AG09309 (cell line): ENCODE measurements around the gene VAT1L.
"Not testable (repeated sequence)": the region's sequence is repeated elsewhere in the genome, so short reads cannot be mapped to it uniquely, and the experiment has no call there.

Experiments
- DNase-seq: peaks from one replicate; pipeline ENCODE4 v3.0.0-alpha.2; 2010; ENCODE audit warnings: low read depth
- H3K4me3 ChIP-seq: 2 replicates; pipeline ENCODE4 v1.5.1; 2011; ENCODE audit warnings: mild to moderate bottlenecking, low read depth, low read length, moderate library complexity; ENCODE audit not compliant: control insufficient read depth
- TF ChIP-seq, protein P1 (sequence below): IDR thresholded peaks from 2 replicates; pipeline ENCODE4 v1.5.1; 2011; ENCODE audit warnings: mild to moderate bottlenecking, low read depth, low read length, inconsistent platforms; ENCODE audit not compliant: insufficient read depth, control insufficient read depth; ENCODE audit errors: missing control alignments

Gene VAT1L

DNA sequence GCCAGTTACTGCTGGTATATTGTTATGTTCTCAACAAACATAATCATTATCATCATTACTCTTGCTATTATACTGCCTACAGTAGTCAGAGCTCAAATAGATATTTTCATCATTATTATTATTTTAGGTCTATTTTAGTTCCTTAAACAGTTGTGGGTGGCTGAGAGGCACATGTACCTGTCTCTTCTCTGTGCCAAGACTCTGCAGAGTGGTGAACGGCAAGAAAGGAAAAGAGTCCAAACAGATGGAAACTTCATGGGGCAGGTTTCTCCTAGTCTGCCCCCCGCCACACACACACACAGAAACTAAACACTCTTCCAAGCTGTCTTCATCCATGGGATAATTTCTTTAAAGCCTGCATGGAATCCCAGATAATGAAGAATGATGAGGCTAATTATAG lies 156.3 kb downstream of the VAT1L start:
- TF ChIP-seq, protein P1, sequence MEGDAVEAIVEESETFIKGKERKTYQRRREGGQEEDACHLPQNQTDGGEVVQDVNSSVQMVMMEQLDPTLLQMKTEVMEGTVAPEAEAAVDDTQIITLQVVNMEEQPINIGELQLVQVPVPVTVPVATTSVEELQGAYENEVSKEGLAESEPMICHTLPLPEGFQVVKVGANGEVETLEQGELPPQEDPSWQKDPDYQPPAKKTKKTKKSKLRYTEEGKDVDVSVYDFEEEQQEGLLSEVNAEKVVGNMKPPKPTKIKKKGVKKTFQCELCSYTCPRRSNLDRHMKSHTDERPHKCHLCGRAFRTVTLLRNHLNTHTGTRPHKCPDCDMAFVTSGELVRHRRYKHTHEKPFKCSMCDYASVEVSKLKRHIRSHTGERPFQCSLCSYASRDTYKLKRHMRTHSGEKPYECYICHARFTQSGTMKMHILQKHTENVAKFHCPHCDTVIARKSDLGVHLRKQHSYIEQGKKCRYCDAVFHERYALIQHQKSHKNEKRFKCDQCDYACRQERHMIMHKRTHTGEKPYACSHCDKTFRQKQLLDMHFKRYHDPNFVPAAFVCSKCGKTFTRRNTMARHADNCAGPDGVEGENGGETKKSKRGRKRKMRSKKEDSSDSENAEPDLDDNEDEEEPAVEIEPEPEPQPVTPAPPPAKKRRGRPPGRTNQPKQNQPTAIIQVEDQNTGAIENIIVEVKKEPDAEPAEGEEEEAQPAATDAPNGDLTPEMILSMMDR, result no peak
- DNase-seq, result no peak
- H3K4me3 ChIP-seq, result no peak overlapping the region

DNA sequence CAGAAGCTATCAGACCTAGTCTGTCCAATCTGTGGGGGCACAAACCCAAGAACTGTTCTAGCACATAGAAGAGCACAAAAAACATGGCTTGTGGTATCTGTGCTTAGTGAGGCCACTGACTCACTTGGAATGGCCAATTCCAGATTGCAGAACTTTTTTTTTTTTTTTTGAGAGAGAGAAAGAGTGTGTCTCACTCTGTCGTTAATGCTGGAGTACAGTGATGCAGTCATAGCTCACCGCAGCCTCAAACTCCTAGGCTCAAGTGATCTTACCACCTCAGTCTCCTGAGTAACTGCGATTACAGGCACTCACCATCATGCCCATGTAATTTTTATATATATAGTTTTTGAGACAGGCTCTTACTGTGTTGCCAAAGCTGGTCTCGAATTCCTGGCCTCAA lies 156.8 kb downstream of the VAT1L start:
- DNase-seq, result peak; percentile 23
- H3K4me3 ChIP-seq, result no peak overlapping the region
- TF ChIP-seq, protein P1, result no peak

DNA sequence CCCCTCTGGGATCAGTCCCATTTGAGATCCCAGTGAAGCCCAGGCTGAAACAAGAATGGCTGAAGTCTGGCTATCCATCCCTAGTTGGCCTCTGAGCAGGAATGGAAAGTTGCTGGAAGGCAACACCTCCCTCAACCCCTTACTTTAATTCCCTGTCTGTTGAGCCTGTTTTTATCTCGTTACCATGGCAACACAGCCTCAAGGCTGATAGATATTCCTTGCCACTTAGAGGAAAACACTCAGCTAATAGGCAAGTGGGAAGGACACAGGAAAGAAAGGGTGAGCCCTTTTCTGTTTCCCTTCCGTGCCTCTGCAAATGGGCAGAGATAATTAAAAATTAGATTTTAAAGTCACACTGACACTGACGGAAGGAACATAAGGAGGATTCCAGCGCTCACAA lies 158.5 kb downstream of the VAT1L start:
- DNase-seq, result no peak
- H3K4me3 ChIP-seq, result no peak overlapping the region
- TF ChIP-seq, protein P1, result no peak

DNA sequence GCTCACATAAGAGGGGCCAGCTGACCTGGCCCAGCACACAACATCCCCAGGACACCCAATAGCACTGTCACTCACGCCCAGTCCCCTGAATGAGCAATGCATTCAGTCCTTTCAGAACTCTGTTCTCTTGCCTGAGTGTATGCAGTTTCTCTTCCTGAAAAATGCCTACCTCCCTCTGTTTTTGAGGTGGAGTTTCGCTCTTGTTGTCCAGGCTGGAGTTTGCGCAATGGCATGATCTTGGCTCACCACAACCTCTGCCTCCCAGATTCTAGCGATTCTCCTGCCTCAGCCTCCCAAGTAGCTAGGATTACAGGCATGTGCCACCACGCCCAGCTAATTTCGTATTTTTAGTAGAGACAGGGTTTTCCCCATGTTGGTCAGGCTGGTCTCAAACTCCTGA lies 159.2 kb downstream of the VAT1L start:
- not testable (repeated sequence) for DNase-seq, H3K4me3 ChIP-seq

DNA sequence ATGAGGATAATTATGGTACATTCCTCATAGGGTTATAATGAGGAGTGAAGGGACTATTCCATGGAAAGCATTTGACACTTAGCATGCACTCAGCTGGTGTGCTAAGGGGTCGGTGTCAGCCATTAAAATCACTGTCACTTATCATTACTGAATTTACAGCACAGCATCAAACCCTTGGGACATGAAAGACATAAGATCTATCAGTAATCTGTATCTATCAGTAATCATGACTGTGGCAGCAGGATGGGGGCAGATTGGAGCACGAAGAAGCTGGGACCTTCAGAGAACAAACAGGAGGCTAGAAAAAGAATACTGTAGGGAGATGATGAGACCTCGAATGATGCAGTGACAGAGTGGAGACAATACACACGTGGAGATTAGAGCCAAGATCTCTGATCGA lies 160.5 kb downstream of the VAT1L start:
- TF ChIP-seq, protein P1, result no peak
- DNase-seq, result no peak
- no peak overlapping the region for H3K4me3 ChIP-seq

DNA sequence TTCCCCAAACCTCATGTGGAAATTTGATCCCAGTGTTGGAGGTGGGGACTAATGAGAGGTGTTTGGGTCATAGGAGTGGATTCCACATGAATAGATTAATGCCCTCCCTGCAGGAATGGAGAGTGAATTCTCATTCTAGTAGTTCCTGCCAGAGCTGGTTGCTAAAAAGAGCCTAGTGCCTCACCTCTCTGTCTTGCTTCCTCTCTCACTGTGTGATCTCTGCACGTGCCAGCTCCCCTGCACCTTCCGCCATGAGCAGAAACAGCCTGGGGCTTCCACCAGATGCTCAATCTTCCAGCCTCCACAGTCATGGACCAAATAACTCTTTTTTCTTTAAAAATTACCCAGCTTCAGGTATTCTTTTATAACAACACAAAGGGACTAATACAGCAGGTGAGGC lies 161.1 kb downstream of the VAT1L start:
- TF ChIP-seq, protein P1, result no peak
- no peak overlapping the region for H3K4me3 ChIP-seq
- no peak for DNase-seq

DNA sequence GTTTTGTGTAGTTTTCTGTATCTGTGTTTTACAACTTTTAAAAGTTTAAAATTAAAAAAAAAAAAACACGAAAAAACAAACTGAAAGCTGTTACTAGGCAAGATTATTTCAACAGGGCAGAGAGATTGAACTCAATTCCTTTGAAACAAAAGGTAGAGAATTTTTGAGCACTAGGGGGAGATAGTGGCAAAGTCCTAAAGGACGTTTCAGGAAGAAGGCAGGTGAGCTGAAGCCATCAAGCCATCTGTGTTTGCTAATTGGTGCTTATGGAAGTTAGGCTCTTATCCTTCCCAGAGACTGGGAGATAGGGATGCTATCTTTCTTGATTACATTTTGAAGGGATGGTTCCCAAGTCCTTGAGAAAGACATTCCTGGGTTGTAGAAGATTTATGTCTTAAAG lies 163.4 kb downstream of the VAT1L start:
- TF ChIP-seq, protein P1, result no peak
- DNase-seq, result no peak
- no peak overlapping the region for H3K4me3 ChIP-seq
